Measurements from ENCODE around the gene SRGAP2B. TPM values are rescaled to one million over a fixed set of nuclear protein-coding genes. Genes with fewer than 3 reads are reported as not detected.
"Not testable (repeated sequence)": the region's sequence is repeated elsewhere in the genome, so short reads cannot be mapped to it uniquely, and the experiment has no call there.

The SRGAP2B gene
- total and polyA plus RNA-seq, 4 donors, result 2.4 to 14.3 (median 6.2) TPM

DNA sequence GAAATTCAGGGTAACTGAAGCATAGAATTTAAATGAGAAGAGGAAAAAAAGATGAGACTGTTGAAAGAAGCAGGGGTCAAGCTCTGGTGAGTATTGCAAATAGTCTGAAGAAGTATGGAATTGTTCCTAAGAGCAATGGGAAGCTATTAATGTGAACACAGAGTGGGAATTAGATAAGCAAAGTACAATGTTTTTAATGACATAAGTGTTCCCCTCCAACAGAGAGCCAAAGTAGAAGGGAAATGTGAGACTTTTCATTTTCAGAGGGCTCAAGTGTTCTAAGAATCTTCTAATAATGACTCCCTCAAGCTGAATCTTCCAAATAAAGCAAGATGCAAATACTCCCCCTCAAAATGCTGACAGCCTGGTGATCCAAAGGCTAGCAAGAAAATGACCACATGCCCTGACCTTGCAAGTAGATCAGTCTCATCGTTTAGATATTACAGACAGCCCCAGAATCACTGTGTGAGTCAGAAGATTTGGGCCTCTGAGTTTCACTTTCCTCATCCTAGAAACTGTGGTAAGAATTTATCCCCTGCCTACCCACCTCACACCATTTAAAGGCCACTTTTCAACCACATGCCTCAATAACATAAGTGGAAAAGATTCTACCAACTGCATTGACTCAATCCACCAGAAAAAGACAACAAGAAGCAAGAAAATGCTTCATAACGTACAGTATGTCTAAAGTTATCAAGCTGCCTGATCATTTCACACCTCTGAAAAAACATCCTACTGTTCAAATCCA, 79.2 kb downstream of the SRGAP2B start:
- DNase-seq (ENCODE audit: low spot score); H3K4me3 ChIP-seq (ENCODE audit: low read depth in 1 of 3, low read length in 3 of 3); H3K36me3 ChIP-seq (ENCODE audit: control insufficient read depth in 4 of 4, insufficient read depth in 3 of 4, low read depth in 1 of 4, low read length in 3 of 4); H3K27ac ChIP-seq (ENCODE audit: low read depth in 1 of 2, low read length in 2 of 2); H3K27me3 ChIP-seq (ENCODE audit: control insufficient read depth in 4 of 4, insufficient read depth in 4 of 4, low read length in 3 of 4); H3K9me3 ChIP-seq (ENCODE audit: control insufficient read depth in 4 of 4, low read length in 3 of 4); H3K9ac ChIP-seq (ENCODE audit: low read depth in 1 of 2, low read length in 2 of 2); H3K4me1 ChIP-seq (ENCODE audit: control insufficient read depth in 4 of 4, insufficient read depth in 4 of 4, low read length in 3 of 4): not testable (repeated sequence)
- WGBS, result no CpG with 5 or more reads among the region's 2 CpGs

DNA sequence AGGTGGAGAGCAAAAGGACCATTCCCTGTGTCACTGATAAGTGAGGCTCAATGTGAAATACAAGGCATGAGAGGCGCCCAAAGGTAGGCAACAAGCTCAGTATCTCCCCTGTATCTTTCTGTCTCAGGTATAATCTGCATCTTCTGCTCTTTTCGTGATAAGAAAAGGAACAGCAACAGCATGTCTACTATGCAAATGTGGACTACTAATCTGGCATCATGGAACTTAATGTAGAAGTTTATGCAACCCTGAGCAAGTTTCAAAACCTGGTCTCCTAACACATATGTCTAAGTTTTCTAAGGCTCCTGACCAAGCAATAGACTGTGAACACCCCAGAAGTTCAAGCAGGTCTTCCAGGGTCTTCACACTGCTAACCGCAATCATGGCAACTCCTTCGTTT, 81.8 kb downstream of the SRGAP2B start:
- not testable (repeated sequence) for DNase-seq (ENCODE audit: low spot score); H3K4me1 ChIP-seq (ENCODE audit: control insufficient read depth in 4 of 4, insufficient read depth in 4 of 4, low read length in 3 of 4); H3K4me3 ChIP-seq (ENCODE audit: low read depth in 1 of 3, low read length in 3 of 3); H3K36me3 ChIP-seq (ENCODE audit: control insufficient read depth in 4 of 4, insufficient read depth in 3 of 4, low read depth in 1 of 4, low read length in 3 of 4); H3K9me3 ChIP-seq (ENCODE audit: control insufficient read depth in 4 of 4, low read length in 3 of 4); H3K27me3 ChIP-seq (ENCODE audit: control insufficient read depth in 4 of 4, insufficient read depth in 4 of 4, low read length in 3 of 4); H3K27ac ChIP-seq (ENCODE audit: low read depth in 1 of 2, low read length in 2 of 2); H3K9ac ChIP-seq (ENCODE audit: low read depth in 1 of 2, low read length in 2 of 2)
- WGBS, result 93% methylated on average over 4 of the region's 4 CpGs

DNA sequence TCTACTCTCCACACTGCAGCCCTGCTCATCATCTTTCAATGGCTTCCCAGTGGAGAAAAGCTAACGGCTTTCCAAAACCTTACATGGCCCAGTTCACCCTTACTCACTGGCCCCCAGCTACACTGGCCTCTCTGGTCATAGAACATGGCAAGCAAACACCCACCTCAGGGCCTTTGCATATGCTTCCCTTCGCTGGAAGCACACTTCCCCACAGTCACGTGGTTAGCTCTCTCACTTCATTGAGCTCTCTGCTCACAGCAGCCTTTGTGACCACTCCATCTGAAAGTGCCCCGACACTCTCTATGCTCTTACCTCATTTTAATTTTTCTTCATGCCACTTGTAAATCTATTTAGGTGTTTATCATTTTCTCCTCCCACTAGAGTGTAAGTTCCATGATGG, 83.3 kb downstream of the SRGAP2B start:
- 93% methylated on average over 3 of the region's 4 CpGs for WGBS
- H3K27me3 ChIP-seq (ENCODE audit: control insufficient read depth in 4 of 4, insufficient read depth in 4 of 4, low read length in 3 of 4); H3K9me3 ChIP-seq (ENCODE audit: control insufficient read depth in 4 of 4, low read length in 3 of 4); H3K27ac ChIP-seq (ENCODE audit: low read depth in 1 of 2, low read length in 2 of 2); DNase-seq (ENCODE audit: low spot score); H3K4me3 ChIP-seq (ENCODE audit: low read depth in 1 of 3, low read length in 3 of 3); H3K36me3 ChIP-seq (ENCODE audit: control insufficient read depth in 4 of 4, insufficient read depth in 3 of 4, low read depth in 1 of 4, low read length in 3 of 4); H3K4me1 ChIP-seq (ENCODE audit: control insufficient read depth in 4 of 4, insufficient read depth in 4 of 4, low read length in 3 of 4); H3K9ac ChIP-seq (ENCODE audit: low read depth in 1 of 2, low read length in 2 of 2): not testable (repeated sequence)

DNA sequence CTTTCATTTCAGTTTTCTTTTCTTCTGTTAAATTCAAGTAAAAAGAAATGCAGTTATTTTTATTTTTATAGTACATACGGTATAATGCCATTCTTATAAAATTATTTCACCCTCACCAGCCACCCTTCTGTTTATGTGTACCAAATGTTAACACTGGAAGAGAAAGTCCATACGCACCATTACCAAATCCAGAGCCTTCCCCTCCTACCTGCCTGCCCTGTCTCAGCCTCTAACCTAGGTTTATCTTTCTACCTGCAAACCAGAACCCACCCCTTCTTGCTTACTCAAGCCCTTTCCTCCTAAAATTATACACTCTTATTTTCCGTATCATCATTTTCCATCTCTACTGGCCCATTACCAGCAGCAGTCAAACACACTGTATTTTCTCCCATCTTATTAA, 84.5 kb downstream of the SRGAP2B start:
- not testable (repeated sequence) for H3K36me3 ChIP-seq (ENCODE audit: control insufficient read depth in 4 of 4, insufficient read depth in 3 of 4, low read depth in 1 of 4, low read length in 3 of 4); DNase-seq (ENCODE audit: low spot score); H3K27ac ChIP-seq (ENCODE audit: low read depth in 1 of 2, low read length in 2 of 2); H3K9ac ChIP-seq (ENCODE audit: low read depth in 1 of 2, low read length in 2 of 2); H3K4me1 ChIP-seq (ENCODE audit: control insufficient read depth in 4 of 4, insufficient read depth in 4 of 4, low read length in 3 of 4); H3K9me3 ChIP-seq (ENCODE audit: control insufficient read depth in 4 of 4, low read length in 3 of 4); H3K4me3 ChIP-seq (ENCODE audit: low read depth in 1 of 3, low read length in 3 of 3); H3K27me3 ChIP-seq (ENCODE audit: control insufficient read depth in 4 of 4, insufficient read depth in 4 of 4, low read length in 3 of 4)
- 60% methylated on average over 2 of the region's 3 CpGs for WGBS

DNA sequence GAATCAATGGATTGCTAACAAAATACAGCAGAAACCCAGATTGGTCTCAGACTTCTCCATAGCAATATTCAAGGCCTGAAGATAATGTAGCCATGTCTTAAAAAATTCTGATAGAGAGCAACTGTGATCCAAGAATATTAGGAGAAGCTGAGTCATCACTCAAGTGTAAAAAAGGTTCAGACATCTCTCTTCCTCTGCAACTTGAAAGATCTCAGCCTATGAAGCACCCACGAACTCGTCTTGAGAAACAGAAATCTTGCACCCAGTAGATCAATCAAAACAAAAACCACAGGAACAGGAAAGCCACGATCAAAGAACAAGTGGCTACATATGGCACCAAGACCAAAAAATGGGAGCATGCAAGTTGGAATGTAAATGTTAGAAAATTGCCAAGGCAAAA, 85.2 kb downstream of the SRGAP2B start:
- not testable (repeated sequence) for H3K4me1 ChIP-seq (ENCODE audit: control insufficient read depth in 4 of 4, insufficient read depth in 4 of 4, low read length in 3 of 4); H3K9me3 ChIP-seq (ENCODE audit: control insufficient read depth in 4 of 4, low read length in 3 of 4); H3K4me3 ChIP-seq (ENCODE audit: low read depth in 1 of 3, low read length in 3 of 3); H3K36me3 ChIP-seq (ENCODE audit: control insufficient read depth in 4 of 4, insufficient read depth in 3 of 4, low read depth in 1 of 4, low read length in 3 of 4); H3K27me3 ChIP-seq (ENCODE audit: control insufficient read depth in 4 of 4, insufficient read depth in 4 of 4, low read length in 3 of 4); H3K27ac ChIP-seq (ENCODE audit: low read depth in 1 of 2, low read length in 2 of 2); H3K9ac ChIP-seq (ENCODE audit: low read depth in 1 of 2, low read length in 2 of 2); DNase-seq (ENCODE audit: low spot score)
- 65% methylated on average over 3 of the region's 3 CpGs for WGBS

DNA sequence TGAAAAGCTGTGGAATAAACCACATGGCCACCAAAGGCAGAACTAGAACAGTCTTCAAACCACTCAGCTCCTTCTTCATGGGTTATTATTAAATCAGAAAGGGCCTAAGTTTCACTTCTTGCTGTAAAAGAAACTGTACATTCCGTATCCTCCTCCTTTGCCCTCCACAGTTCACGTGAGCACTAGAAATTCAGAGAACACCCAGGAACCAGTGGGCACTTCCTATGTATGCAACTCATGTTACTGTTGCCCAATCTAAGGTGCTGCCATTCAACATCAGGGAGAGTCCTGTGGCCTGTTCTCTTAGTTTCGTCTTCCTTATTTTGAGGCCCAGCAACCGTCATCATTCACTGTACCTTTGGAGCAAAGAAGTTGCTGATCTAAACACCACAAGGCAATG, 86.7 kb downstream of the SRGAP2B start:
- not testable (repeated sequence) for H3K4me3 ChIP-seq (ENCODE audit: low read depth in 1 of 3, low read length in 3 of 3); DNase-seq (ENCODE audit: low spot score); H3K27me3 ChIP-seq (ENCODE audit: control insufficient read depth in 4 of 4, insufficient read depth in 4 of 4, low read length in 3 of 4); H3K36me3 ChIP-seq (ENCODE audit: control insufficient read depth in 4 of 4, insufficient read depth in 3 of 4, low read depth in 1 of 4, low read length in 3 of 4); H3K4me1 ChIP-seq (ENCODE audit: control insufficient read depth in 4 of 4, insufficient read depth in 4 of 4, low read length in 3 of 4); H3K9me3 ChIP-seq (ENCODE audit: control insufficient read depth in 4 of 4, low read length in 3 of 4); H3K27ac ChIP-seq (ENCODE audit: low read depth in 1 of 2, low read length in 2 of 2); H3K9ac ChIP-seq (ENCODE audit: low read depth in 1 of 2, low read length in 2 of 2)
- no CpG with 5 or more reads among the region's 4 CpGs for WGBS

DNA sequence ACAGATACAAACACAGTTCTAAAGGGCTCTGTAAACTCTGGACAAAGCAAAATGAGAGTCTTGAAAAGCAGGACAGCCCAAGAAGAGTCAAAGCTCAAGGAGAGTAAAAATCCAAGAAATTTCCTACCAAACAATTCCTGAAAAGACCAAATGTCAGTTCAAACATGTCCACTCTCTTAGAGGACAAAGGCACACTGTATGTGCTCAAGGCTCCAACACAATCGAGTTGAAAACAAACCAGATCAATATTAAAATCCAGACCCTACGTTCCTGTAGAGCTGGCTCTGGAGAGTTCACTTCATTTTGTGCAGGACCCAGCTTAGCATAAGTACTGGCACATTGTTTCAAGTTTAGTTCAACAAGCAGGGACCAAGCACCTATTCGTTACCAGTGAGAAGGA, 90.0 kb downstream of the SRGAP2B start:
- H3K27ac ChIP-seq (ENCODE audit: low read depth in 1 of 2, low read length in 2 of 2); H3K36me3 ChIP-seq (ENCODE audit: control insufficient read depth in 4 of 4, insufficient read depth in 3 of 4, low read depth in 1 of 4, low read length in 3 of 4); H3K4me3 ChIP-seq (ENCODE audit: low read depth in 1 of 3, low read length in 3 of 3); DNase-seq (ENCODE audit: low spot score); H3K9me3 ChIP-seq (ENCODE audit: control insufficient read depth in 4 of 4, low read length in 3 of 4); H3K4me1 ChIP-seq (ENCODE audit: control insufficient read depth in 4 of 4, insufficient read depth in 4 of 4, low read length in 3 of 4); H3K9ac ChIP-seq (ENCODE audit: low read depth in 1 of 2, low read length in 2 of 2); H3K27me3 ChIP-seq (ENCODE audit: control insufficient read depth in 4 of 4, insufficient read depth in 4 of 4, low read length in 3 of 4): not testable (repeated sequence)
- 65% methylated on average over 2 of the region's 3 CpGs for WGBS

DNA sequence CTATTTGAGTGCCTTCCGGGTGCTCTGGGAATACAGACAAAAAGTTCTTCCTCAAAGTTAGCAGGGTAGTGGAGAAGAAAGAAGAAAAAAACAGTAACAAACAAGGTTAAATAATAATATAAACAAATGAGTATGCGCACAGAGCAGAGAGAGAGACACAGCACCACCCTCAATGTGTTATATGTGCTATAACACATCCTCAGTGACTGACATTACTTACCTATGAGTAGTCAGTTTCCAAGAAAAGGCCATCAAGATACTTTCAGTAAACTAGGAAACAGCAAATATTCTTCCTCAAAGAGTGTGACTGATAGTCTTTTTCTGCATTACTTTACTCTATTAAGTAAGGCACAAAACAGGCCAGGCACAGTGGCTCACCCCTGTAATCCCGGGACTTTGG, 93.7 kb downstream of the SRGAP2B start:
- H3K4me1 ChIP-seq (ENCODE audit: control insufficient read depth in 4 of 4, insufficient read depth in 4 of 4, low read length in 3 of 4); H3K4me3 ChIP-seq (ENCODE audit: low read depth in 1 of 3, low read length in 3 of 3): not testable (repeated sequence)

More for the DNA sequence above, 93.7 kb downstream of the SRGAP2B start:
- not testable (repeated sequence) for H3K36me3 ChIP-seq (ENCODE audit: control insufficient read depth in 4 of 4, insufficient read depth in 3 of 4, low read depth in 1 of 4, low read length in 3 of 4); H3K9me3 ChIP-seq (ENCODE audit: control insufficient read depth in 4 of 4, low read length in 3 of 4); H3K27me3 ChIP-seq (ENCODE audit: control insufficient read depth in 4 of 4, insufficient read depth in 4 of 4, low read length in 3 of 4); H3K9ac ChIP-seq (ENCODE audit: low read depth in 1 of 2, low read length in 2 of 2); H3K27ac ChIP-seq (ENCODE audit: low read depth in 1 of 2, low read length in 2 of 2); DNase-seq (ENCODE audit: low spot score)
- 98% methylated on average over 3 of the region's 3 CpGs for WGBS

All from liver (tissue), 9 donors.